OCI-M2 (cell line): Measurements from ENCODE around the gene RPAP2.

ENCODE experiments used
- DNase-seq: peaks from one replicate; lab custom pipeline; 2025; ENCODE audit not compliant: unreplicated experiment; lab: John Stamatoyannopoulos, UW

The RPAP2 gene

DNA sequence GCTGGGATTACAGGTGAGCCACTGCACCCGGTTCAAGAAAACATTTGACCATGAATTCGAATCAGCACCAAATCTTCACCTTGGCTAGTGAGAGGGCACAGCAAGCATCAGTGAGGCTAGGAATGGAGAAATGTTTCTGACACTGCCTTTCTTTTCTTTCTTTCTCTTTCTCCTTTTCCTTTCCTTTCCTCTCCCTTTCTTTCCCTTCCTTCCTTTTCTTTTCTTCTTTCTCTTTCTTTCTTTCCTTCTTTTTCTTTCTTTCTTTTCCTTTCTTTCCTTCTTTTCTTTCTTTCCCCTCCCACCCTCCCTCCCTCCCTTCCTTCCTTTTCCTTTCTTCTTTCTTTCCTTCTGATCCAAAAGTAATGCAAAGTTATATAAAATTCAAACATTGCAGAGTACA is 147.0 kb downstream of the RPAP2 start:
- DNase-seq, result no peak

DNA sequence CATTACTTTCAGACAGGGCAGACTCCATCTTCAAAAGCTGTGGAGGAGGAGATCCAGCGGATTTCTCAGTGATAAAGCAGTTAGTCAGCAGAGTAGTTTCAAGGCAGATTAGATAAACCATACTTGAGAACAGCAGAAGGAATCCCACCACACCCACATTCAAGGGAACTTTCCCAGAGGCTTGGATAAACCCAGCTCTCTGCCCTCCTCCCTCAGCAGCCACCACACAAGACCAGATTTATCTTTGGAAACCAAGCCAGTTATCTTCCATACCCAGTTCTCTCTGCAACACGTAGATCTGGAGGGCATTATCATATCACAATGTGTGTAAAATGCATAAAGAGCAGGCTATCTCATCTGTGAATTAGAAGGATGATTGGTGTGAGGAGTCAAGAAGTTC is 147.7 kb downstream of the RPAP2 start:
- no peak for DNase-seq

DNA sequence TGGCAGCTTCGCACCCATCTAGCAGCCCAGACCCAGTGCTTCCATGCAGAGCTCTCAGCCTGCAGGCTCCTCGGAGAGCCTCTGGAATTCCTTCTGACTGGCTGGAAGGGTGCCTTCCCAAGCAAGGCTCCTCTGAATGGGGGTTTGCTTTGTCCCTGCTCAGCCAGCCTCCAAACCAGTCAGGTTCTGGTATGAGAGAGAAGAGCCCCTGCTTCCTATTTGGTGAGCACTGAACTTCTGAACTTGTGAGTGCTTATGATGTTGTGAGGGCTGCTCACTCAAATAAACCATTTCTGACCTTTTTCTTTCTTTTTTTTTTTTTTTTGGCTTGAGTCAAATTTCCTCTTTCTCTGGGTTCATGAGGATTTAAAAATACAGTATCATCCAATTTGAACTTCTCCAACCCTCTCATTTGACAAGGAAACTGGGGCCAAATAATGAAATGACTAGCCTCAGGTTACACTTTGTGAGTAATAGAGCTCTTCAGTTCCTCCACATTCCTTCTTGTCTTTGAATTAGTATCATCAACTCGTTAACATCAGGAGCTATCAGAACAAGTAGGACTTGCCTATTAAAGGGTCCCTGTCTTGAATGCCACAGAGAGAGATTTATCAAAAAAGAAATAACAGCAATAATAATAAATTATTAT is 148.3 kb downstream of the RPAP2 start:
- no peak for DNase-seq

DNA sequence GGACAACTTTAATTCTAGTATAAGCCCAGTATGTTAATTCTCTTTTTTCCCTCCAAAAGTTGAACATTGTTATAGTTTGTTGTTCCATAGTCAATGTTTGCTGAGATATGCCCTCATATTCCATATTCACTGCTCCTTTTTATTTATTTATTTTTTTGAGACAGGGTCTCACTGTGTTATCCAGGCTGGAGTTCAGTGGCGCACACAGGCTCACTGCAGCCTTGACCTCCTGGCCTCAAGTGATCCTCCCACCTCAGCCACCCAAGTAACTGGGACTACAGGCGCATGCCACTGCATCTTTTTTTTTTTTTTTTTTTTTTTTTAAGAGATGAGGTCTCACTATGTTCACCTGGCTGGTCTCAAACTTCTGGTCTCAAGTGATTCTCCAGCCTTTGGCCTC is 149.1 kb downstream of the RPAP2 start:
- DNase-seq, result no peak
